ENCODE data around the gene SANBR.

SANBR gene

DNA sequence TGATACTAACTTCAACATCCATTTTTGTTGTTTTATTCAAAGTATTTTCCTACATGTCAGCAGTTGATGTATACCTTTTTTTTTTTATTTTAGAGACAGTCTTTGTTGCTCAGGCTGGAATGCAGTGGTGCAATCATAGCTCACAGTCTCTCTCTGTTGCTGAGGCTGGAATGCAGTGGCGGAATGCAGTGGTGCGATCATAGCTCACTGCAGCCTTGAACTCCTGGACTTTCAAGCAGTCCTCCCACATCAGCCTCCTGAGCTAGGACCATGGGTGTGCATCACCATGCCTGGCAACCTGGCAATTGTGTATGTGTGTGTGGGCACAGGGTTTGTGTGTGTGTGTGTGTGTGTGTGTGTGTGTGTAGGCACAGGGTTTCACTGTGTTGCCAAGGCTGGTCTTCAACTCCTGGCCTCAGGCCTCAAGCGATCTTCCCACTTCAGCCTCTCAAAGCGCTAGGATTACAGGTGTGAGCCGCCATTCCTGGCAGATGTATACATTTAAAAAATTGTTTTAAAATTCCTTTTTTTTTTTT lies 24.8 kb downstream of the SANBR start:
- DNase-seq (ENCODE audit: low read depth in 2 of 2): no peak

DNA sequence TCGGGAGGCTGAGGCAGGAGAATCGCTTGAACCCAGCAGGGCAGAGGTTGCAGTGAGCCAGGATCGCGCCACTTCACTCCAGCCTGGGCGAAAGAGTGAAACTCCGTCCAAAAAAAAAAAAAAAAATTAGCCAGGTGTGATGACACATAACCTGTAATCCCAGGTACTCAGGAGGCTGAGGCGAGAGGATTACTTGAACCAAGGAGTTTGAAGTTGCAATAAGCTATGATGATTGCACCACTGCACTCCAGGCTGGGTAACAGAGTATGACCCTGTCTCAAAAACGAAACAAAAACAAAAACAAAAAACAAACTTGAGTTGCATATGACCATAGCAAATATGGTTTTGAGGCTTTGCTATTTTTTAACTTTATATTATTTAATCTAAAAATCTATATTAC lies 25.8 kb downstream of the SANBR start:
- DNase-seq (ENCODE audit: low read depth in 2 of 2): no peak

DNA sequence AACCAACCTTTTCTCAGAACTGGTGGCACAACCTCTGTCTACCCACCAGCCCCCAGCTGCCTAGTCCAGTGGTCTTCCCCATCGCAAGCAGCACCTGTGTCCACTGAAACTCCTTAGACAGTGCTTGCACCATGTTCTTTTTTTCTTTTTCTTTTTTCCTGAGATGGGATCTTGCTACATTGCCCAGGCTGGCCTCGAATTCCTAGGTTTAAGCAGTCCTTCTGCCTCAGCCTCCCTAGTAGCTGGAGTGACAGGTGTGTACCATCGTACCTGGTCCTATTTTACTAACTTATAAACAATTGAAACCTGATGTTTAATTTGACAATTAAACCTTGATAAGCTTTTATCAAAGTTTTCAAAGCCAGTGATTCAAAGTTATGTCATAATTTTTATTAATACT lies 30.8 kb downstream of the SANBR start:
- DNase-seq (ENCODE audit: low read depth in 2 of 2): no peak

DNA sequence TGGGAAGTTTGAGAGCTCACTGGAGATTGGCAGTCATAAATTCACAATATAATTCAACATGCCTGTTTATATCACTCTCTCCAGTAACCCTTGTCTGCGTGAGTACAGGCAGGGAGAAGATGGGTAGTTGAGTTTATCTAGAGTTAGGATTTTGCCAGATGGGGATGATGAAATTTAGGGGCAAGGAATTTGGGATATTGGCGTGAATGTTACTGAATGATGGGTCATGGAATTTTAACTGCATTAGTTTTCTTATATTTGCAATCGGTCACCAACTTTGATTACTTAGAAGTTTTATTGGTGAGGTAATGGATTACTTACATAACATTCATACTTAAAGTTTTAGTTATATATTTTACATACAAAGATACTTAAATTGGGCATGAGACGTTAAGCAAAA lies 35.1 kb downstream of the SANBR start:
- DNase-seq (ENCODE audit: low read depth in 2 of 2): no peak

DNA sequence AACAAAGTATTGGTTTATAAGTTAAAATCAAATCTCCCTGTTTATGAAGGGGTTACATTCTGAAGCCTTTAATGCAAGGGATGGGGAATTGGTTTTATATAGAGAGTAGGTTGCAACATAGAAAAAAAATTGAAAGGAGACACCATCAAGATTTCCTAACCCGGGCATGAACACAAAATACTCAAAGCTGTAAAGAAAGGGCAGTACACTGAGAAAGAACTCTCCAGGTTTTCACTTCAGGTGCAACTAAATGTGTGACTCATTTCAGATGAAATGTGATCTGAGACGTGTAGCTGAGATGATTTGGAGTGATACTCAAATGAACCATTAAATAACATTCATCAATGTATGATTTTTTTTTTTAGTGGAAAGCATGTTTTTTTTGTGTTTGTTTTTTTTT lies 43.6 kb downstream of the SANBR start:
- DNase-seq (ENCODE audit: low read depth in 2 of 2): no peak

DNA sequence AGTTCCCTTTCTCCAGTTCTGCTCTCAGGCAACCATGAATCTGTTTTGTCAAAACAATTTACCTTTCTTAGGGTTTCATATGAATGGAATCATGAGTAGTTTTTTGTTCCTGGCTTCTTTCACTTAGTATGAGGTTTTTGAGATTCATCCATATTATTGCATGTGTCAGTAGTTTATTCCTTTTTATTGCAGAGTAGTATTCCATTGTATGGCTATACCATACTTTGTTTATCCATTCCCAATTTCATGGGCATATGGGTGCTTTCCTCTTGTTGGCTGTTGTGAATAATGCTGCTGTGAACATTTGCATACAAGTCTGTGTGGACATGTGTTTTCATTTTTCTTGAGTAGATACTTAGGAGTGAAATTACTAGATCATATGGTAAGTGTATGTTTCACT lies 46.0 kb downstream of the SANBR start:
- DNase-seq (ENCODE audit: low read depth in 2 of 2): no peak

DNA sequence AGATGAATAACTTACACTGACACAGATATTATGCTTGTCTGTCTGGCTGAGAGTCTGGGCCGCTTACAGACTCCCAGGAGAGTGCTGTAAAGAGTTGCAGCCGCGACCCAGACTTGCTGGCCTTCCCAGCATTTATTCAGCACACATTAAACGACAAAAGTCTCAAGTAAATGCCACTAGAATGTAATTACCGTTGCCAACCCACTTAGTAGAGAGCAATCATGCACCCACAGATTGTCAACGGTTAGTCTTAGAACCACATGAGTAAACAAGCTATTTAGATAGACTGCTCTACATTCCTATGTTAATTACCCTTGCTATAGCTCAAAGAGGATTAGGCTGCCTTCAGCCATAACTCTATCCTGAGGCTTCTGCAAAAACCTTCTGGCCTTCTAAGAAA lies 48.5 kb downstream of the SANBR start:
- no peak for DNase-seq (ENCODE audit: low read depth in 2 of 2)
